Testis (tissue), 3 donors: Measurements from ENCODE around the gene CHCHD2. TPM values are rescaled to one million over a fixed set of nuclear protein-coding genes. Genes with fewer than 3 reads are reported as not detected.

ENCODE experiments used
- DNase-seq: peaks from one replicate; pipeline ENCODE4 v3.0.0-alpha.2; 2019
- H3K27ac ChIP-seq, 2 donors: fragments of 200-600 bp; sonication (generic); one replicate each; pipeline ENCODE4 v1.5.1; 2019
- H3K27me3 ChIP-seq: fragments of 200-600 bp; sonication (generic); one replicate; pipeline ENCODE4 v1.5.1; 2019
- H3K36me3 ChIP-seq: fragments of 200-600 bp; sonication (generic); one replicate; pipeline ENCODE4 v1.5.1; 2017; ENCODE audit warnings: low read depth; ENCODE audit errors: missing control alignments
- H3K4me1 ChIP-seq: fragments of 200-600 bp; sonication (generic); one replicate; pipeline ENCODE4 v1.5.1; 2019
- H3K4me3 ChIP-seq, 2 donors: fragments of 200-600 bp; sonication (generic); one replicate each; pipeline ENCODE4 v1.5.1; 2017 to 2019
- H3K9me3 ChIP-seq: fragments of 200-600 bp; sonication (generic); one replicate; pipeline ENCODE4 v1.5.1; 2017
- POLR2A ChIP-seq: fragments of 450-650 bp; IDR thresholded peaks from one replicate; pipeline ENCODE4 v1.6.1; 2017; ENCODE audit warnings: antibody characterized with exemption, mild to moderate bottlenecking, moderate library complexity
- WGBS, 2 donors: methylation state at CpG; one replicate each; pipeline ENCODE4 v1.1.5; 2018; 5-methylcytosine and 5-hydroxymethylcytosine counted together
- intact Hi-C: fragments of 100-400 bp; cut with DNase I; formaldehyde crosslinking; loops from one replicate; pipeline ENCODE4 v1.15.1; 2023; ENCODE audit warnings: low total_unique reads
- polyA plus RNA-seq: library from polyadenylated mRNA; stranded (reverse); fragments of 350-450 nt; fragmentation: Illumina TruSeq; extraction: RNeasy Lipid Tissue Mini Kit (QIAGEN cat#74804); gene quantifications from one replicate; pipeline ENCODE4 v1.2.3, GENCODE V29; 2014; ENCODE audit warnings: low read depth, low replicate concordance; ENCODE audit not compliant: insufficient read depth
- small RNA-seq, 2 donors: library from RNA; depleted of rRNA; stranded (forward); fragments of <200 nt; gene quantifications; one replicate each; pipeline ENCODE3, GENCODE V24; 2016
- total RNA-seq, 2 donors: library from RNA; depleted of rRNA; stranded (reverse); fragments of >200 nt; gene quantifications; one replicate each; pipeline ENCODE4 v1.2.3, GENCODE V29; 2016
- TF ChIP-seq, protein P1 (sequence below), 3 experiments: fragments of 450-650 bp in 2 of 3; fragments of 200-600 bp in 1 of 3; sonication (generic) in 1 of 3; IDR thresholded peaks; one replicate each; pipeline ENCODE4 v1.5.1; 2016 to 2019; ENCODE audit warnings: antibody characterized with exemption in 3 of 3, mild to moderate bottlenecking in 2 of 3, moderate library complexity in 1 of 3

Gene CHCHD2
- total and polyA plus RNA-seq, 3 donors from 2014 or later = 212 to 321 (median 289) TPM

DNA sequence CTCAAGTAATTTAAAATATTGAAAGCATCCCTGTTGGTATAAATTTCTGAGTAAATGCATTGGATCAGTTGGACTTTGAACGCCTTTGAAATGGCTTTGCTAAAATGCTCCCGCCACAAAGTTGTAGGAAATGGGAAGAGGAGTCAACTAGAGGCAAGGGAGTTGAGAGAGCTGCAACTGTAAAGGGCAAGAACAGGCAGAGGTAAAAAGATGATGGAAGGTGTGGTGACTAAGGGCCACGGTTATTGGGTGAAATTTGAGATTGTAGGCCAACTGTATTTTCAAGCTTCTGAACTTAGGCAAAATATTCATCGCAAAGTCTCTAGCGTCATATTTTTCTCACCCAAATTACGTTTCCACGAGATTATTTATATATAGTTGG, 42.8 kb downstream of the CHCHD2 start:
- 52 to 57% methylated on average over 7 of the region's 7 CpGs for WGBS, 2 donors
- TF ChIP-seq, protein P1, sequence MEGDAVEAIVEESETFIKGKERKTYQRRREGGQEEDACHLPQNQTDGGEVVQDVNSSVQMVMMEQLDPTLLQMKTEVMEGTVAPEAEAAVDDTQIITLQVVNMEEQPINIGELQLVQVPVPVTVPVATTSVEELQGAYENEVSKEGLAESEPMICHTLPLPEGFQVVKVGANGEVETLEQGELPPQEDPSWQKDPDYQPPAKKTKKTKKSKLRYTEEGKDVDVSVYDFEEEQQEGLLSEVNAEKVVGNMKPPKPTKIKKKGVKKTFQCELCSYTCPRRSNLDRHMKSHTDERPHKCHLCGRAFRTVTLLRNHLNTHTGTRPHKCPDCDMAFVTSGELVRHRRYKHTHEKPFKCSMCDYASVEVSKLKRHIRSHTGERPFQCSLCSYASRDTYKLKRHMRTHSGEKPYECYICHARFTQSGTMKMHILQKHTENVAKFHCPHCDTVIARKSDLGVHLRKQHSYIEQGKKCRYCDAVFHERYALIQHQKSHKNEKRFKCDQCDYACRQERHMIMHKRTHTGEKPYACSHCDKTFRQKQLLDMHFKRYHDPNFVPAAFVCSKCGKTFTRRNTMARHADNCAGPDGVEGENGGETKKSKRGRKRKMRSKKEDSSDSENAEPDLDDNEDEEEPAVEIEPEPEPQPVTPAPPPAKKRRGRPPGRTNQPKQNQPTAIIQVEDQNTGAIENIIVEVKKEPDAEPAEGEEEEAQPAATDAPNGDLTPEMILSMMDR (IDR thresholded peaks at IDR 0.05) = no peak
- TF ChIP-seq POLR2A = no peak
- Histone ChIP-seq H3K27me3 (no peaks in the 10 kb centered on the region), H3K9me3 (no peaks in the 10 kb centered on the region), H3K4me1 (peaks cover 4% of the 10 kb centered on the region), H3K27ac (peak overlapping the region; percentile 41 to 93), H3K4me3 (peak overlapping the region in 1 of 2 donors; percentile 96), H3K36me3 (no peaks in the 10 kb centered on the region)
- no peak for DNase-seq
- intact Hi-C loops = no loop called here

DNA sequence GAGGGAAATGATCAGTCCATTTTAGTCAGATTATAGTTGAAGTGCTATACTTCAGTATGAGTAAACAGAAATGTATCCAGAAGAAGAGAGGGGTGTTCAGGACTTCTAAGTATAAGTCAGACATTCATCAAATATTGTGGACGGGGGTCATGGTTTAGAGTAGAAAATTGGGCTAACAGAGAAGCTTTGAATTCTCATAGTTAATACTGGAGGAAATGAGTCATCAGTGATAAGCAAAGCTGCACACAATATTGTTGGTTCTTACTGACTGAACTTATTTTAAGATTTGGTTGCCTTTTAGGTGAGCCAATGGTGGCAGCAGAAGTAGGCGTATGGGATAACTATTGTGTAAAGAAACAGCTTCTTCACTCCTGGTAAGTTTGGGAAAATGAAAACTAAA, 43.9 kb downstream of the CHCHD2 start:
- DNase-seq = no peak
- Histone ChIP-seq H3K4me1 (peaks cover 4% of the 10 kb centered on the region), H3K4me3 (no peak overlapping the region), H3K27me3 (no peaks in the 10 kb centered on the region), H3K36me3 (no peaks in the 10 kb centered on the region), H3K27ac (no peak overlapping the region), H3K9me3 (no peaks in the 10 kb centered on the region)
- TF ChIP-seq, protein P1 (IDR thresholded peaks at IDR 0.05) = no peak
- no peak for TF ChIP-seq POLR2A
- intact Hi-C loops = no loop called here
- WGBS, 2 donors = 72 to 74% methylated on average over 2 of the region's 2 CpGs

DNA sequence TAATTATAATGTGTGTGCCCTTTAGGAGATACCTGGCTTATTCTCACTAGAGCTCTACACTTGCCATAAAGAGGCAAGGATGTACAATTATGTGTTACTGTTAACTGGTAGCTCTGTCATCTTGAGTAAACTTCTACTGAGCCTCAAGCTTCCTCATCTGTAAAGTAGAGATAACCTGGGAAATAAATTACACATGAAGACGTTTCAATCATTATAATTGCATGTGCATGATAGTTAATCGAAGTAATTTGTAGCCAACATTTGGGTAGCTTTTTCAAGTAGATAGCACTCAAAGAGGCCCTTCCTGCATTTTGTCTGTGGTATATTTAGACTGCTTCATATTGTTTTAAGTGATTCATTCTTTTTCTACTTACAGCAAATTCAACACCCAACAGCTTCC, 52.3 kb downstream of the CHCHD2 start:
- Histone ChIP-seq H3K27me3 (no peaks in the 10 kb centered on the region), H3K27ac (no peak overlapping the region), H3K4me3 (no peak overlapping the region), H3K4me1 (peaks cover 15% of the 10 kb centered on the region), H3K9me3 (no peaks in the 10 kb centered on the region), H3K36me3 (no peaks in the 10 kb centered on the region)
- 80 to 82% methylated on average over 2 of the region's 2 CpGs for WGBS, 2 donors
- intact Hi-C loops = no loop called here
- TF ChIP-seq, protein P1 (IDR thresholded peaks at IDR 0.05) = no peak
- TF ChIP-seq POLR2A = no peak
- DNase-seq = no peak

DNA sequence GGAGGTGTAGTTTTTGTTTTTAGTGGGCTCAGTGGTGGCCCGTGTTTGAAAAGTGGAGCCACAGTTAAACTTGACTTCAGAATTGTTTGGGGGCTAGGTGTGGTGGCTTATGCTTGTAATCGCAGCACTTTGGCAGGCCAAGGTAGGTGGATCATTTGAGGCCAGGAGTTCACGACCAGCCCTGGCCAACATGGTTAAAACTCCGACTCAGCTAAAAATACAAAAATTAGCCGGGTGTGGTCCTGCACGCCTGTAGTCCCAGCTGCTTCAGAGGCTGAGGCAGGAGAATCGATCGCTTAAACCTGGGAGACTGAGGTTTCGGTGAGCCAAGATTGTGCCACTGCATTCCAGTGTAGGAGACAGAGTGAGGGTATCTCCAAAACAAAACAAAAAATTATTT, 52.9 kb downstream of the CHCHD2 start:
- DNase-seq = no peak
- 77 to 83% methylated on average over 9 of the region's 9 CpGs for WGBS, 2 donors
- H3K36me3 ChIP-seq = no peaks in the 10 kb centered on the region
- no peak overlapping the region for H3K4me3 ChIP-seq
- H3K27ac ChIP-seq = peak overlapping the region in 1 of 2 donors; percentile 9
- TF ChIP-seq, protein P1 (IDR thresholded peaks at IDR 0.05) = no peak
- no peak for TF ChIP-seq POLR2A
- no peaks in the 10 kb centered on the region for H3K9me3 ChIP-seq
- no peaks in the 10 kb centered on the region for H3K27me3 ChIP-seq
- intact Hi-C loops = no loop called here
- peaks cover 15% of the 10 kb centered on the region for H3K4me1 ChIP-seq

Small RNA genes within 50 kb of the gene (small RNA-seq; reads per million reads assigned to genes)
- gene SNORA15 = 0 reads per million in 2 donors
- 0 to 0.19 reads per million in 2 donors for gene SNORA22B

Other genes with a start within 250 kb of the CHCHD2 start
- 10 to 100 TPM; 58.3 to 81.4 TPM for gene SEPTIN14, start 243.7 kb downstream of the CHCHD2 start, total RNA-seq
- gene SEPTIN14, start 243.7 kb downstream of the CHCHD2 start, polyA plus RNA-seq = 30.6 TPM
- gene ZNF713, start 219.0 kb downstream of the CHCHD2 start, total RNA-seq = 10 to 100 TPM; 19.0 to 21.7 TPM
- gene ZNF713, start 219.0 kb downstream of the CHCHD2 start, polyA plus RNA-seq = 10.1 TPM
- gene MRPS17, start 154.6 kb downstream of the CHCHD2 start, total RNA-seq = 10 to 100 TPM in 1 of 2 donors, 1 to 10 TPM in 1; 8.9 to 10.7 TPM
- 19.7 TPM for gene MRPS17, start 154.6 kb downstream of the CHCHD2 start, polyA plus RNA-seq
- gene NIPSNAP2, start 141.9 kb downstream of the CHCHD2 start, total RNA-seq = 100 to 1,000 TPM in 1 of 2 donors, 10 to 100 TPM in 1; 90.2 to 136 TPM
- gene NIPSNAP2, start 141.9 kb downstream of the CHCHD2 start, polyA plus RNA-seq = 41.1 TPM
- 10 to 100 TPM; 18.4 to 21.5 TPM for gene PSPH, start 55.0 kb downstream of the CHCHD2 start, total RNA-seq
- 16.6 TPM for gene PSPH, start 55.0 kb downstream of the CHCHD2 start, polyA plus RNA-seq
- gene CCT6A, start 54.7 kb downstream of the CHCHD2 start, total RNA-seq = 10 to 100 TPM; 90.4 to 96.4 TPM
- gene CCT6A, start 54.7 kb downstream of the CHCHD2 start, polyA plus RNA-seq = 103 TPM
- gene SUMF2, start 42.2 kb downstream of the CHCHD2 start, total RNA-seq = 100 to 1,000 TPM in 1 of 2 donors, 10 to 100 TPM in 1; 84.8 to 107 TPM
- 83.3 TPM for gene SUMF2, start 42.2 kb downstream of the CHCHD2 start, polyA plus RNA-seq
- gene PHKG1, start 13.5 kb downstream of the CHCHD2 start, total RNA-seq = 1 to 10 TPM; 1.5 to 2.8 TPM
- gene PHKG1, start 13.5 kb downstream of the CHCHD2 start, polyA plus RNA-seq = 2.1 TPM
- gene NUPR2, start 9.9 kb upstream of the CHCHD2 start, total RNA-seq = 100 to 1,000 TPM; 171 to 785 TPM
- 227 TPM for gene NUPR2, start 9.9 kb upstream of the CHCHD2 start, polyA plus RNA-seq